GM12892 (cell line): ENCODE results near the gene KLHL11.

Experiments
- POLR2A ChIP-seq: IDR thresholded peaks from 2 replicates; pipeline ENCODE4 v1.6.1; 2011; ENCODE audit warnings: low read depth, low read length, control low read depth
- POLR2AphosphoS5 ChIP-seq: IDR thresholded peaks from 2 replicates; pipeline ENCODE4 v1.6.1; 2011; ENCODE audit warnings: low read depth, low read length, control low read depth
- TAF1 ChIP-seq: IDR thresholded peaks from 2 replicates; pipeline ENCODE4 v1.6.1; 2011; ENCODE audit warnings: low read depth, mild to moderate bottlenecking, control low read depth, low read length, borderline replicate concordance

GRCh38 chr17:41893384-41893783 is 28.2 kb upstream of the KLHL11 start:
- TF ChIP-seq POLR2A (no peak), POLR2AphosphoS5 (no peak), TAF1 (no peak)
